HG02981 (cell line): ENCODE data around the gene PIAS2.
A peak's percentile ranks its signal among the peaks of the same experiment; 100 is the strongest.

Source experiments
- ATAC-seq: cut with Tn5 transposase; IDR thresholded peaks from one replicate; pipeline ENCODE4 v1.9.1; 2021; ENCODE audit warnings: mild to moderate bottlenecking, moderate library complexity; ENCODE audit not compliant: unreplicated experiment

PIAS2 gene

DNA sequence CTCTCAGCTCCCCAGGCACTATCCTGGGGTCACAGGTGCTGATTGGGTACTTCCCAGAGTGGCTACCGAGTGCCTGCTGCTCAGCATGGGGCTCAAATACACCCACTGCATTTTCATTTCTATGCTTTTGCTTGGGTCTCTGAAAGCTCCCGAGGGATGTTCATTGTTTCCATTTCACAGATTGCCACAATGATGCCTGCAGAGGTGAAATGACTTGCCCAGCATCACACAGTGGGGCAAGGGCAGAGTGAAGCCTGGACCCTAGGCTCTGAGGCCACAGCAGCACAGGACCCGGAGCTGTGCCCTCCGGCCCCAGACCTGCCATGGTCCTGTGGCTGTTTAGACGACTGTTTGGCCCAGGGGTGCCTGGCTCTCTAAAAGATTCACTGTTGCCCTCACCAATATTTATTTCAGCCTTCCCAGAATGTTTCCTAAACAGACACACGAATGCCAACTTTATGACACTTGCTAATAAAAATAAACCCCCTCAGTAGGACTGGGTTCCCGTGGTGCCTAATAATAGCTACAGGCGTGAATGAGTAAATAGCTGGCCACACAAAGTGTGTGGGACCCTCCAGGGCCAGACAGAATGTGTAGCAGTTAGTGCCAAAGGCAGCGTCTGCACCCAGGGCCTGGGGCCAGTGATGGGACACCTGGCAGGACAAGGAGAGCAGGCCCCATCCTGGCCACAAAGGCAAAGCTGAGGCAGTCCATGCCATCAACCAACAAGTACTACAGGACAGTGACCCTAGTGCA lies 149.0 kb downstream of the PIAS2 start:
- ATAC-seq = no peak

DNA sequence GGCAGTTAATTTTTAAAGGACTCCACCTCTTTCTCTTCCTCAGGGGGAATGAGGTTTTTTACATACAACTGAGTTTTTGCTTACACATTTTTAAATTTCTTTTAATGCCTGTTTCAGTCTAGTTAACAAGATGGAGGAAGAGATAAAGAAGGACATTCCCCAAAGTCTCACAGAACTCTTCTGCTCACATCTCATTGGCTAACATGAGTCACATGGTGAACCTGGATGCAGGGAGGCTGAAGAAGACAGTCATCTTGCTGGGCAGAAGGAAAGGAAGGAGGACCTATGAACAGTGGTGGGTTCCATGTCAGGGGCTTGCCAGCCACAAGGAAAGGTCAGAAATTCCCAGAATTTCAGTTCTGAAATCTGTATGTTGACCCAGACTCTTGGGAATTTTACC lies 150.1 kb downstream of the PIAS2 start:
- ATAC-seq = no peak

DNA sequence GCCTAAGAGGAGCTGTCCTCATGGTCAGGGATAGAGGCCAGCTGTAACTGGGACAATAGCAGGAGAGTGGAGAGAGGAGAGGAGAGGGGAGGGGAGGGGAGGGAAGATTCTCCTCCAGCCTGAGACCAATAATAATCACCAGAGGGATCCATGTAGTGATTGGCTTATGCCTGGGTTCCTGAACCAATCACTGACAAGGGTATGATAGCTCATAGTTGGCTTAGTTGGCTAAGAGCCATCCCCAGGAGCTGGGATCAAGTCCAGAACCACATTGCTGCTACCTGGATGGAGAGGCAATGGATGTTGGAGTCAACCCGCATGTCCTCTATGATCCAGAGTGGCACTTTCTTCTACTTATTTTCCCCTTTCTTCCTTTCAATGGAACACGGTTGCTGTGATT lies 152.7 kb downstream of the PIAS2 start:
- ATAC-seq = no peak

DNA sequence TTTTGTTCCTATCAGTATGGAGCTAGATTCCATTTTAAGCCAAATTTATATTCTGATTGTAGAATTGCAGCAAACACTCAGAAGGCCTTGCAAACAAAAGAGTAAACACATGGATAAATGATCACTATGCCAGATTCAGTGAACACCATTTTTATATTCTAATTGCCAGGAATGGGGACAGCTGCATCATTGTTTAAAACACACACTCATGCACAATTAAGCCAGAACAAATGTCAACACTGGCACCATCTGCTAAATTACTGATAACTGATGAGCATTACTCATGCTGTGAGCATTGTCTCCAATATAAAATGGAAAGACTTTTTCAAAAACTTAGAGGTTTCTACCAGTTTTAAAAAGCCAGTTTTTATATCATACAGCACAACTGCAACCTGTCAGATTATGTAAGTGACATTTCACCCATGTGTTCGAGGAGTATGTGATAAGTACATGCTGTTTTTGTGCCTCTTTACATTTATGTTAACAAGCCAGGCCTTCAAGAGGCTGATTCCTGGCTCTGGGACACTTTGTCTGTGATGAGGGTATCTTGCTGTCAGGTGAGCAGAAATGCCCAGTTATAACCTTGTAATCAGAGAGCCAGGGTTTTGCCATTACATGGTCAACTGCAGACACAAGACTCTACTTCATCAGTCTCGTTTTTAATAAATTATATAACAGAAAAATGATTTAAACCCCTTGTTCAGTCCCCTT lies 156.1 kb downstream of the PIAS2 start:
- no peak for ATAC-seq

DNA sequence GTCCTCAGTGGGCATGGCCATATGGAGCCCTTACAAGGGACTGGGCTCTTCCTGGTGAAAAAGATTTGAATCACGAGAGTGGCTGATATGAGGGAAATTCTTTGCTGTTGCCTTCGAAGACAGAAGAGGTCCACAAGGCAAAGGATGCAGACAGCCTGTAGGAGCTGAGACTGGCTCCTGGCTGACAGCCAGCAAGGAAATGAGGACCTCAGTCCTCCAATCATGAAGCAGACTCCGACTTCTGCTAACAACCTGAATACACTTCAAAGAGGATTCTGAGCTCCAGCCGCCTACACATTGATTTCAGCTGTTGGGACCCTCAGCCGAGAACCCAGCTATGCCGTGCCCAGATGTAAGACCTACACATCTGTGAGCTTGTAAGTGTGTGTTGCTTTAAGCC lies 157.4 kb downstream of the PIAS2 start:
- no peak for ATAC-seq

DNA sequence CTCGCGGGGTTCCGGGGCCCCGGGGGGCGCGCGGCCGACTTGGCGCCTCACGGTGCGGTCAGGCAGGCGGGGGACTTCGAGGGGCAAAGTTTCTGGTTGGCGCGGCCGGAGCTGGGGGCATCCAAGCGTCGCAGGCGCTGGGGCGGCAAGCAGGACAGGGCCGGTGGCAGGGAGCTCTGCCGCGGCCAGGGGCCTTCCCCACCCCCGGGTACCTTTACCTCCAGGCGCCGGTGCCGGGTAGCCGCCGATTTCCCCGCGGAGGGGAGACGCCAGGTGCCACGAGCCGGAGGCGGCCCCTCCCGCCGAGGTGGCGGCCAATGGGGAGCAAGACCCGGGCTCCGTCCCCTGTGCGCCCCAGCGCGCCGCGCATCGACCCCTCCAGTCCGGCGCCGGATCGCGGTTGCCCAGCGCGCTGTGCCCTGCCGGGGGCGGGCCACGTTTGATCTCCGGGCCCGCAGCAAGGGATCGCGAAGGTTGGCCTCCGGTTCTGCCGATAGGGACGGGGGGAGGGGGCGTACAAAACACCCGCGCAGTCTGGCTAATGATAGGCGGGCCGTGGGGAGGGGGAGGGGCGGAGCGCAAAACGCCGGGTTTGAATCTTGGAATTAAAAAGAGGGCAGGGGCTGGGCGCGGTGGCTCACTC lies 160.6 kb downstream of the PIAS2 start, which contains the start of gene ST8SIA5:
Gene ST8SIA5 (minus strand): TSS at position 495 of the 643 bp plus-strand sequence. CDS start 545 bp downstream, outside the sequence.
- ATAC-seq = no peak

DNA sequence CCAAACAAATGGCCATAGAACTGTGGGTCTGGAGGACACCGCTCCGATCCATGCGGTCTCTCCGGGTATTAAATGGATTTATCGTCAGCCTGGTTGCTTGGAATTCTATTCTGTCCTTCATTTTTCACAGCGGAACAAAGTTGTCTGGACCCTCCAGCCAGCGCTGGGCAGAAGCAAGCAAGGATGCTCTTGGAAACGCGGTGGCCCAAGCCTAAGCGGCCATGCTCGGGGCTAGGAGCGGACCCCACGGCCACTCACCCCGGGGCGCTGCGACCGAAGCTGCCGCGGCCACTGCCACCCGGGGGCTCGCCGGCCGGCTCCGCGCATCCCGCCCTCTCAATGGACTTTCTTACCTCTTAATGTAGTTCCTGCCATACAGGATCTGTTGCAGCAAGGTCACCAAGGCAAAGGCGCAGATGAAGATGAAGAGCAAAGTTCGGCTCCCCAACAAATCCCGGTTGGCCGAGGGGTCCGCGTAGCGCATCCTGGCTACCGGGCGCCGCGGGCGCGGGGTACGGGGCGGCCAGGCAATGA lies 161.2 kb downstream of the PIAS2 start:
- ATAC-seq = no peak

DNA sequence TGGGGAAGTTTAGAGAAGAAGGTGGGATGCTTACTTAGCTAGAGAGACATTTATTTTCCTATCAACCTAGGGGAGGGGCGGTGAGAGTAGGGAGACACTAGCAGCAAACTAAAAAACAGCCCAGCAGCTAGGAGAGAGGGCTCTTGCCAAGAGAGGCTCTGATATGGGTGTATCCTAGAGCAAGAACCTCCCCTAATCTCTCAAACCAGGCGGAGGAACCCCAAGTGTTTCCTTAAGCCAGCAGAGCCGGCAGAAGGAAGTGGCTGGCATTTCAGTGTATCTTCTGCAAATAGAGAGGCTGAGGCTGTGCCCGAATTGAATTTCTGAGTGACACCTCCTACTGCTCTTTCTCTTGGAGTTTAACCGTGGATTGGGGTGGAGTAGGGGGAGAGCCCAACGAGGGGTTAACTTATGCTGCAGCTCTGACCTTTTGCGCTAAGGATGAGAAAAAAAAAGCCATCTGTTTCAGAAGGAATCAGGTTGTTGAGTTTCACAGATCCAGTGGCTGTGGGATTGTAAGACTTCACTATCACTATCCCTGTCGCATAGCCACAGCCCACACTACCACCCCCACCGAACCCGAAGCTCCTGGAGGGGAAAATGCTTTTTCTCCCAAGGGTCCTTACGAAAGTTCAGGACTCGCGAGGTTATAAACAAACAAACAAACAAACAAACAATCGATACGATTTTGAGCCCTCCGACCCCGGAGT lies 161.8 kb downstream of the PIAS2 start:
- no peak for ATAC-seq

DNA sequence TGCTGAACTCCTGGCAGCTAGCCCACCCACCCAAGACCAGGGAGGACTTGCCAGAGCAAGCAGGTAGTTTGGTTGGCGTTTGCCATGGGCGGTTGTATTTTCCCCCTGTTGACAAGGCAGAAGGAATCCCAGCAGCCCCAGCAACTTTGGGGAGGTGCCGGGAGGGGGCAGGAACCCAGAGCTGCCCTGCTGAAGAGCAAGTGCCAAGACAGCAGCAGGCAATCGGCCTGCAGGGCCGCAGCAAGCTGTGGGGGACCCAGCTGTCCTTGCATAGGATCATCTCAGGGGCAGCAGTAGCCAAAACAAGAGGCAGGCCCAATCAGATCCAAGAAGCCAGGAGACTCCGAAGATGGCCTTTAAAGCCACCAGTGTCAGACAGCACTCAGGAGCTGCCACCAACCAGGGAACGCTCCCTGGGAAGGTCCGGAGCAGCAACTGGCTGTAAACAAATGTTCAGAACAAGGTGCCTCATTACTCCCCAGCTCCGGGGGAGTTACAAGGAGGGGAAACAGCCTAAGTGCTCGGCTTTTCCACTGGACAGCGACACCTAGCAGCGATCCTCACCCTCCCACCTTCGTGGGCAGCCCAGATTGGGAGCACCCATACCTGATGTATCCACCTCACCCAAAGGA lies 162.5 kb downstream of the PIAS2 start:
- no peak for ATAC-seq

DNA sequence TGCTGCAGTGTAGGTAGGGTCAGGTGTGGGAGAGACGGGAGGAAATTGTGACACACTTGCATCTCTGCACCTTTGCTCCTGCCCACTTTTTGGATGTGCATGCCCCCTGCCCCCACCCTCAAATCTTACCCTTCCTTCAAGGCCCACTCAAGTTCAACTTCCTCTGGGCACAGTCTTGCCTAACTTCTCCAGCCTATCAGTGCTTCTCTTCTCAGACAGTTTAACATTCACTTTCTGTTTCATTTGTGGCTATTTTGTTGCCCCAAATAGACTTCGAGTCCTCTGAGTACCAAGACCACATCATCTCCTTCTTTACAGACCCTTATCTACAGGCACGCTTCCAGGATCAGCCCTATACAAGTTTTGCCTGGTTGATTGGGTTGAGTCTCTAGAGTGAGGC lies 163.1 kb downstream of the PIAS2 start:
- peak; percentile 70 for ATAC-seq
